ENCODE measurements around the gene NACC1. TPM values are rescaled to one million over a fixed set of nuclear protein-coding genes. Genes with fewer than 3 reads are reported as not detected.

The NACC1 gene
- total RNA-seq, 1 experiment from 2014 or later: 126 TPM

- no TSS peak for BruUV-seq (replicated peaks)
- peaks cover 39% of the 10 kb centered on the region for H3K4me1 ChIP-seq (ENCODE audit: insufficient read depth, low read length, poor library complexity, severe bottlenecking)
- no peak for DNase-seq (ENCODE audit: low spot score)
- no peaks in the 10 kb centered on the region for H3K27me3 ChIP-seq (replicated peaks; ENCODE audit: insufficient read depth, low read depth, low read length, poor library complexity)
- TF ChIP-seq CTCF (conservative IDR thresholded peaks at IDR 0.05; ENCODE audit: low read depth, low read length) (no peak), EZH2 (IDR thresholded peaks at IDR 0.05; ENCODE audit: borderline replicate concordance, low read depth, low read length, poor library complexity, severe bottlenecking) (no peak)
- peaks cover 18% of the 10 kb centered on the region for H3K36me3 ChIP-seq (ENCODE audit: insufficient read depth, low read length, poor library complexity, severe bottlenecking)
- no peak overlapping the region for H3K27ac ChIP-seq (ENCODE audit: low read depth, low read length, poor library complexity, severe bottlenecking)
- CTCF ChIA-PET: no interaction called here
- no peak overlapping the region for H3K4me3 ChIP-seq (ENCODE audit: low read depth, low read length, poor library complexity, severe bottlenecking)
- POLR2A ChIA-PET (ENCODE audit: low non-redundant PET): no interaction called here
- intact Hi-C loops (cut with micrococcal nuclease; ENCODE audit: unreplicated experiment): no loop called here
- H3K9me3 ChIP-seq (ENCODE audit: low read depth, low read length, poor library complexity, severe bottlenecking): no peaks in the 10 kb centered on the region
Observed at GRCh38 chr19:13122980-13123957, 5.2 kb downstream of the NACC1 start.

DNA sequence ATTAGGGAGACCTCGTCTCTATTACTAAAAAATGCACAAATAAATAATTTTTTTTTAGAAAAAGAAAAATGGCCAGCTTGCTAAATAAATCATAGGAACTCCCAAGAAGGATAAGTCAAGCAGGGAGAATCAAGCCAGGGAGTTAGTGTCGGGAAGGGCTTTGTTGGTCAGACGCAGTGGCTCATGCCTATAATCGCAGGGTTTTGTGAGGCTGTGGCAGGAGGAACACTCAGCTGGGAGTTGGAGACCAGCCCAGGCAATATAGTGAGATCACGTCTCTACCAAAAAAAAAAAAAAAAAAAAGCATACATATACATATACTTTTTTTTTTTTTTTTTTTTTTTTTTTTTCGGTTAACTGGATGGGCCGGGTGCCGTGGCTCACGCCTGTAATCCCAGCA, 9.0 kb downstream of the NACC1 start:
- peaks cover 14% of the 10 kb centered on the region for H3K36me3 ChIP-seq (ENCODE audit: insufficient read depth, low read length, poor library complexity, severe bottlenecking)
- POLR2A ChIA-PET (ENCODE audit: low non-redundant PET): no interaction called here
- no TSS peak for BruUV-seq (replicated peaks)
- TF ChIP-seq CTCF (conservative IDR thresholded peaks at IDR 0.05; ENCODE audit: low read depth, low read length): no peak
- no peak for TF ChIP-seq EZH2 (IDR thresholded peaks at IDR 0.05; ENCODE audit: borderline replicate concordance, low read depth, low read length, poor library complexity, severe bottlenecking)
- no peaks in the 10 kb centered on the region for H3K9me3 ChIP-seq (ENCODE audit: low read depth, low read length, poor library complexity, severe bottlenecking)
- no peak overlapping the region for H3K27ac ChIP-seq (ENCODE audit: low read depth, low read length, poor library complexity, severe bottlenecking)
- H3K4me1 ChIP-seq (ENCODE audit: insufficient read depth, low read length, poor library complexity, severe bottlenecking): peaks cover 10% of the 10 kb centered on the region
- DNase-seq (ENCODE audit: low spot score): no peak
- H3K27me3 ChIP-seq (replicated peaks; ENCODE audit: insufficient read depth, low read depth, low read length, poor library complexity): no peaks in the 10 kb centered on the region
- H3K4me3 ChIP-seq (ENCODE audit: low read depth, low read length, poor library complexity, severe bottlenecking): no peak overlapping the region
- CTCF ChIA-PET: no interaction called here
- intact Hi-C loops (cut with micrococcal nuclease; ENCODE audit: unreplicated experiment): no loop called here

DNA sequence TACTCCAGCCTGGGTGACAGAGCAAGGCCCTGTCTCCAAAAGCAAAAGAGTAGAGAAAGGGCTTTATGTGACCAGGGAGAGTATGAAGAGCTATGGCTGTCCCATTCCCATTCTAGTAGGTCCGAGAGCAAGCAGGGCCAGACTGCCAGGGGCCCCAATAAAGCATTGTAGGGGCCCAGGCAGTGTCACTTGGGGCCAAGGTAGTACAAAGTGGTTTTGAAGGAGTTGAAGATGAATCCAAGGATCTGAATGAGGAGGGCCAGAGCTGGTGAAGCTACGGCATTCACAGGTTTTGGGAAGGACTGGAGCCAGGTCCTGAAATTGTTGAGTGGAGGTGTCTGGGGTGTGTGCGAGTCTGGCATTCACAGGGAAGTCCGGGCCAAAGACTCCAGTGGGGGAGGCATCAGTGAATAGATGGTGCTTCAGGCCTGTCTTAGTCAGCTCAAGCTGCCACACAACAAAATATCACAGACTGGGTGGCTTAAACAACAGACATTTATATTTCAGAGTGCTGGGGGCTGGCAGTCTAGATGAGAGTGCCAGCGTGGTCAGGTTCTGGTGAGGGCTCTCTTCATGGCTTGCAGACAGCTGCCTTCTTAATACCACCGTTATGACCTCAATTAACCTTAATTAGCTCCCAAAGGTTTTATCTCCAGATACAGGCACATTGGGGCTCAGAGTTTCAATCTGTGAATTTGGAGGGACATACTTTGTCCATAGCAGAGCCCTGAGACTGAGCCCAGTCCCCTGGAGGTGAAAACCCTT, 9.9 kb downstream of the NACC1 start:
- Histone ChIP-seq H3K4me3 (ENCODE audit: low read depth, low read length, poor library complexity, severe bottlenecking) (no peak overlapping the region), H3K27ac (ENCODE audit: low read depth, low read length, poor library complexity, severe bottlenecking) (peak overlapping the region; percentile 30), H3K4me1 (ENCODE audit: insufficient read depth, low read length, poor library complexity, severe bottlenecking) (peaks cover 3% of the 10 kb centered on the region), H3K27me3 (replicated peaks; ENCODE audit: insufficient read depth, low read depth, low read length, poor library complexity) (no peaks in the 10 kb centered on the region), H3K36me3 (ENCODE audit: insufficient read depth, low read length, poor library complexity, severe bottlenecking) (peaks cover 10% of the 10 kb centered on the region), H3K9me3 (ENCODE audit: low read depth, low read length, poor library complexity, severe bottlenecking) (no peaks in the 10 kb centered on the region)
- no peak for DNase-seq (ENCODE audit: low spot score)
- ChIA-PET CTCF (no interaction called here), POLR2A (ENCODE audit: low non-redundant PET) (no interaction called here)
- no TSS peak for BruUV-seq (replicated peaks)
- no peak for TF ChIP-seq CTCF (conservative IDR thresholded peaks at IDR 0.05; ENCODE audit: low read depth, low read length)
- no peak for TF ChIP-seq EZH2 (IDR thresholded peaks at IDR 0.05; ENCODE audit: borderline replicate concordance, low read depth, low read length, poor library complexity, severe bottlenecking)
- intact Hi-C loops (cut with micrococcal nuclease; ENCODE audit: unreplicated experiment): no loop called here

Measured in A673 (cell line).